PC-9 (cell line): Measurements from ENCODE around the gene GGACT.

ENCODE experiments used
- EZH2 ChIP-seq: fragments of 200-600 bp; sonication (generic); IDR thresholded peaks from 2 replicates; pipeline ENCODE4 v1.8.0; 2017; ENCODE audit warnings: antibody characterized with exemption, low read depth
- TF ChIP-seq, protein P1 (sequence below): fragments of 200-600 bp; sonication (generic); conservative IDR thresholded peaks from 2 replicates; pipeline ENCODE4 v1.6.1; 2017; ENCODE audit warnings: mixed run types, antibody characterized with exemption, mild to moderate bottlenecking, moderate library complexity

DNA sequence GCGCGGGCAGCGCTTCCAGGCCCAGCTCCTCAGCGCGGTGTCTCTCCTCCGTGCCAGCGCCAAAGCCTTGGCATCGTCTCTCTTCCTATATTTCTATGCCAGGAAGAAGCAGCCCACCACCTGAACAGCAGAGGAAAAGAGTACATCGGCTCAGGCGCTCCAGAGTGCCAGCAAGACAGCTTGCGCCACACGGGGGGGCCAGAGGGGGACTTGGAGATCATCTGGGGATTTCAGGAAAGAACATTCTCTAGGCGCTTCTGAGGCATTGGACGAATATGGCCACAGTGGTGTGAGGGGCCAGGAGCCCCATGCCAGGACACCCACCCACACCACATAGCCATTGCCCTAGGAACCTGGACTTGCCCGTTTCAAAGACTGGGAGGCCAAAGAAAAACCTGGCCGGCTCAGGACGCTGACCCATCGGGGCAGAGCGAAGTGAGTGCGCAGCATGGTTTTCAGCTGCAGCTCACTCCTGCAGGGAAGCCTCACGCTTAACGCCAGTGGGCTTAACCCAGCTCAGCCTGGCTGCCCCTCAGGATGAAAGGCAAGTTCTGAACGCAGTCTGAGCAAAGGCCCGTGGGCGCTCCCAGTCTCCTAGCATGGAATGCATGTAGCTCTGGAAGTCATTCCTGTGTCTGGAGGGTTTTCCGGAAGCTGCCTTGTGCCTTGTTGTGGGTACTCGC is 62.1 kb downstream of the GGACT start:
- TF ChIP-seq, protein P1, sequence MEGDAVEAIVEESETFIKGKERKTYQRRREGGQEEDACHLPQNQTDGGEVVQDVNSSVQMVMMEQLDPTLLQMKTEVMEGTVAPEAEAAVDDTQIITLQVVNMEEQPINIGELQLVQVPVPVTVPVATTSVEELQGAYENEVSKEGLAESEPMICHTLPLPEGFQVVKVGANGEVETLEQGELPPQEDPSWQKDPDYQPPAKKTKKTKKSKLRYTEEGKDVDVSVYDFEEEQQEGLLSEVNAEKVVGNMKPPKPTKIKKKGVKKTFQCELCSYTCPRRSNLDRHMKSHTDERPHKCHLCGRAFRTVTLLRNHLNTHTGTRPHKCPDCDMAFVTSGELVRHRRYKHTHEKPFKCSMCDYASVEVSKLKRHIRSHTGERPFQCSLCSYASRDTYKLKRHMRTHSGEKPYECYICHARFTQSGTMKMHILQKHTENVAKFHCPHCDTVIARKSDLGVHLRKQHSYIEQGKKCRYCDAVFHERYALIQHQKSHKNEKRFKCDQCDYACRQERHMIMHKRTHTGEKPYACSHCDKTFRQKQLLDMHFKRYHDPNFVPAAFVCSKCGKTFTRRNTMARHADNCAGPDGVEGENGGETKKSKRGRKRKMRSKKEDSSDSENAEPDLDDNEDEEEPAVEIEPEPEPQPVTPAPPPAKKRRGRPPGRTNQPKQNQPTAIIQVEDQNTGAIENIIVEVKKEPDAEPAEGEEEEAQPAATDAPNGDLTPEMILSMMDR, result no peak
- TF ChIP-seq EZH2, result no peak
